AG09319 (cell line): ENCODE data around the gene GATB.

ENCODE experiments used
- DNase-seq: peaks from one replicate; pipeline ENCODE4 v3.0.0-alpha.2; 2010; ENCODE audit warnings: low read depth; ENCODE audit errors: extremely low read depth
- CTCF ChIP-seq: IDR thresholded peaks from 2 replicates; pipeline ENCODE4 v1.5.1; 2011; ENCODE audit warnings: low read depth, mild to moderate bottlenecking, inconsistent platforms, low read length, moderate library complexity

The GATB gene

GRCh38 chr4:151685303-151685702, 75.5 kb downstream of the GATB start:
- no peak for TF ChIP-seq CTCF

GRCh38 chr4:151681085-151681484, 79.7 kb downstream of the GATB start:
- no peak for DNase-seq
- no peak for TF ChIP-seq CTCF

More at GRCh38 chr4:151685303-151685702, 75.5 kb downstream of the GATB start:
- no peak for DNase-seq

GRCh38 chr4:151679231-151679630, 81.6 kb downstream of the GATB start:
- no peak for TF ChIP-seq CTCF
- DNase-seq: no peak

GRCh38 chr4:151678048-151678872, 82.5 kb downstream of the GATB start:
- no peak for TF ChIP-seq CTCF
- DNase-seq: no peak

GRCh38 chr4:151677193-151677592, 83.6 kb downstream of the GATB start:
- no peak for DNase-seq
- no peak for TF ChIP-seq CTCF

- TF ChIP-seq CTCF: no peak
- DNase-seq: no peak
Measured at GRCh38 chr4:151676301-151676700, 84.5 kb downstream of the GATB start.

GRCh38 chr4:151675411-151675971, 85.3 kb downstream of the GATB start:
- TF ChIP-seq CTCF: no peak
- no peak for DNase-seq
